GM12878 (cell line): ENCODE measurements around the gene EFCAB13. TPM values are rescaled to one million over a fixed set of nuclear protein-coding genes. Genes with fewer than 3 reads are reported as not detected.

Source experiments
- ATAC-seq: fragments of 200-7000 bp; cut with Tn5 transposase; 3 replicates; pipeline ENCODE4 v1.9.1; 2020; ENCODE audit warnings: mild to moderate bottlenecking, moderate library complexity
- BruUV-seq: library from RNA; stranded (reverse); fragments of 400-500 nt; replicated peaks from 2 replicates; lab custom pipeline; 2021; lab: Mats Ljungman, UMichigan
- CTCF ChIA-PET: fragments of 300-600 bp; sonication (Branson Sonifier 250); formaldehyde crosslinking; extraction: SDS; loops from one replicate; lab custom pipeline; 2021; ENCODE audit warnings: inconsistent platforms; lab: Yijun Ruan, JAX
- POLR2A ChIA-PET: fragments of 350-600 bp; formaldehyde crosslinking; extraction: SDS; loops from one replicate; lab custom pipeline; 2021; ENCODE audit warnings: inconsistent platforms; lab: Charles Lee
- RAD21 ChIA-PET: fragments of 300-600 bp; sonication (Branson Sonifier 250); formaldehyde crosslinking; loops from one replicate; lab custom pipeline; 2023; ENCODE audit warnings: antibody characterized with exemption; ENCODE audit not compliant: unreplicated experiment; lab: Charles Lee
- SMC1A ChIA-PET: fragments of 300-600 bp; sonication (Branson Sonifier 250); formaldehyde crosslinking; loops from one replicate; lab custom pipeline; 2023; ENCODE audit not compliant: unreplicated experiment, uncharacterized antibody; lab: Charles Lee
- DNase-seq: peaks from one replicate; pipeline ENCODE4 v3.0.0-alpha.2; 2011; ENCODE audit warnings: low read depth, low spot score
- FAIRE-seq: peaks from 3 replicates; lab custom pipeline; 2011; peaks lifted over from hg19 to GRCh38; lab: Jason Lieb, UNC
- H2AFZ ChIP-seq: 2 replicates; pipeline ENCODE4 v1.6.0; 2011; ENCODE audit warnings: low read depth, low read length, control low read depth; ENCODE audit not compliant: control insufficient read depth
- H3K27ac ChIP-seq: 2 replicates; pipeline ENCODE4 v1.5.1; 2011; ENCODE audit warnings: control low read depth; ENCODE audit not compliant: control insufficient read depth, insufficient read depth
- H3K27me3 ChIP-seq, 2 experiments: replicated peaks in 1 of 2; 2 replicates each; pipeline versions ENCODE4 v1.6.0 to v1.6.1; 2011; ENCODE audit warnings: low read length in 1 of 2; ENCODE audit not compliant: control insufficient read depth in 2 of 2, insufficient read depth in 2 of 2
- H3K36me3 ChIP-seq, 2 experiments: 2 replicates each; pipeline ENCODE4 v1.5.1; 2011; ENCODE audit warnings: low read length in 1 of 2; ENCODE audit not compliant: control insufficient read depth in 2 of 2, insufficient read depth in 2 of 2
- H3K4me1 ChIP-seq: 2 replicates; pipeline ENCODE4 v1.6.1; 2011; ENCODE audit warnings: mild to moderate bottlenecking, low read length, moderate library complexity, mixed read lengths; ENCODE audit not compliant: control insufficient read depth, insufficient read depth
- H3K4me2 ChIP-seq: 2 replicates; pipeline ENCODE4 v1.6.0; 2011; ENCODE audit warnings: control low read depth; ENCODE audit not compliant: control insufficient read depth, insufficient read depth
- H3K4me3 ChIP-seq: fragments of 200-600 bp; sonication (generic); 2 replicates; pipeline ENCODE4 v1.5.1; 2016
- H3K79me2 ChIP-seq: 2 replicates; pipeline ENCODE4 v1.6.0; 2011; ENCODE audit warnings: low read length; ENCODE audit not compliant: control insufficient read depth, insufficient read depth
- H3K9ac ChIP-seq: 2 replicates; pipeline ENCODE4 v1.8.0; 2011; ENCODE audit warnings: low read length, control low read depth, mixed read lengths; ENCODE audit not compliant: control insufficient read depth, insufficient read depth
- H3K9me3 ChIP-seq: replicated peaks from 3 replicates; pipeline ENCODE4 v1.5.1; 2011; ENCODE audit warnings: mild to moderate bottlenecking, low read length; ENCODE audit not compliant: control insufficient read depth, insufficient read depth
- H4K20me1 ChIP-seq: 2 replicates; pipeline ENCODE4 v1.6.0; 2011; ENCODE audit not compliant: control insufficient read depth, insufficient read depth
- BACH1 ChIP-seq: fragments of 450-650 bp; IDR thresholded peaks from 2 replicates; pipeline ENCODE4 v1.6.1; 2017; ENCODE audit warnings: mild to moderate bottlenecking, borderline replicate concordance
- BMI1 ChIP-seq: fragments of 450-650 bp; IDR thresholded peaks from 2 replicates; pipeline ENCODE4 v1.6.1; 2016; ENCODE audit warnings: mild to moderate bottlenecking, moderate library complexity, borderline replicate concordance
- EP300 ChIP-seq, 2 experiments: fragments of 150-350 bp in 1 of 2; IDR thresholded peaks; 2 replicates each; pipeline ENCODE4 v1.6.1; 2011 to 2012; ENCODE audit warnings: low read depth in 2 of 2, low read length in 2 of 2, borderline replicate concordance in 1 of 2, improper control_type of control experiment in 1 of 2, inconsistent platforms in 1 of 2; ENCODE audit not compliant: control insufficient read depth in 1 of 2
- ESRRA ChIP-seq: IDR thresholded peaks from 2 replicates; pipeline ENCODE4 v1.6.1; 2012; ENCODE audit warnings: mild to moderate bottlenecking, low read length, improper control_type of control experiment
- HCFC1 ChIP-seq: fragments of 150-350 bp; IDR thresholded peaks from 2 replicates; pipeline ENCODE4 v1.6.1; 2014; ENCODE audit warnings: low read length
- MYB ChIP-seq: fragments of 150-350 bp; IDR thresholded peaks from 2 replicates; pipeline ENCODE4 v1.6.1; 2014; ENCODE audit warnings: mild to moderate bottlenecking, low read depth, low read length, borderline replicate concordance
- NFXL1 ChIP-seq: fragments of 450-650 bp; IDR thresholded peaks from 2 replicates; pipeline ENCODE4 v1.6.1; 2017; ENCODE audit warnings: antibody characterized with exemption, mild to moderate bottlenecking, borderline replicate concordance
- NRF1 ChIP-seq: conservative IDR thresholded peaks from 2 replicates; pipeline ENCODE4 v1.6.1; 2011; ENCODE audit warnings: mild to moderate bottlenecking, low read depth, low read length, improper control_type of control experiment
- POLR2AphosphoS2 ChIP-seq: IDR thresholded peaks from 2 replicates; pipeline ENCODE4 v1.6.1; 2011; ENCODE audit warnings: low read depth, mild to moderate bottlenecking, low read length, improper control_type of control experiment, moderate library complexity
- RAD21 ChIP-seq: IDR thresholded peaks from 2 replicates; pipeline ENCODE4 v1.6.1; 2011; ENCODE audit warnings: mild to moderate bottlenecking, low read depth, low read length, moderate library complexity; ENCODE audit not compliant: insufficient read depth
- SUZ12 ChIP-seq: fragments of 200-600 bp; sonication (generic); IDR thresholded peaks from one replicate; pipeline ENCODE4 v1.6.1; 2018; ENCODE audit warnings: antibody characterized with exemption, mild to moderate bottlenecking; ENCODE audit not compliant: unreplicated experiment
- YBX1 ChIP-seq: fragments of 450-650 bp; IDR thresholded peaks from 2 replicates; pipeline ENCODE4 v1.6.1; 2016; ENCODE audit warnings: antibody characterized with exemption
- ZNF207 ChIP-seq: fragments of 450-650 bp; IDR thresholded peaks from 2 replicates; pipeline ENCODE4 v1.6.1; 2014; ENCODE audit warnings: antibody characterized with exemption, mild to moderate bottlenecking, borderline replicate concordance
- ZNF24 ChIP-seq: fragments of 450-650 bp; IDR thresholded peaks from 2 replicates; pipeline ENCODE4 v1.6.1; 2017; ENCODE audit warnings: antibody characterized with exemption, mild to moderate bottlenecking
- ZNF274 ChIP-seq: IDR thresholded peaks from one replicate; pipeline ENCODE4 v1.8.0; 2011; ENCODE audit not compliant: insufficient read length, insufficient read depth
- WGBS: methylation state at CpG from one replicate; pipeline ENCODE4 v1.1.6; 2016; ENCODE audit warnings: low lambda C conversion rate; ENCODE audit not compliant: insufficient replicate concordance, insufficient coverage; ENCODE audit errors: missing lambda C conversion rate; 5-methylcytosine and 5-hydroxymethylcytosine counted together
- in situ Hi-C: fragments of 300-500 bp; cut with MboI; formaldehyde crosslinking; loops from 9 replicates; pipeline ENCODE4 v1.14.3; 2018; ENCODE audit warnings: mixed read lengths
- intact Hi-C: fragments of 100-400 bp; cut with micrococcal nuclease; formaldehyde crosslinking; loops from one replicate; pipeline ENCODE4 v1.14.2; 2022; ENCODE audit not compliant: unreplicated experiment
- polyA plus RNA-seq, 11 experiments: library from polyadenylated mRNA; depleted of rRNA in 4 of 11; unstranded in 6 of 11; stranded (reverse) in 5 of 11; fragments of >200 nt; fragmentation: Nextera tagmentation in 4 of 11; fragmentation: Illumina TruSeq in 1 of 11; extraction: Ambion mirVana in 4 of 11; extraction: Trizol in 1 of 11; gene quantifications; 1 replicate in 1 of 11; 2 replicates in 10 of 11; pipeline versions ENCODE4 v1.2.1 to v1.2.3, GENCODE V29; 2011 to 2016; ENCODE audit warnings: inconsistent platforms in 2 of 11, missing spikeins in 2 of 11, low read depth in 1 of 11
- total RNA-seq, 4 experiments: library from RNA; depleted of rRNA in 3 of 4; stranded (reverse); fragments of >200 nt in 3 of 4; fragmentation: Illumina TruSeq in 1 of 4; extraction: Trizol in 1 of 4; gene quantifications; 2 replicates each; pipeline versions ENCODE4 v1.2.1 to v1.2.3, GENCODE V29; 2013 to 2021
- TF ChIP-seq, protein P1 (sequence below): IDR thresholded peaks from 2 replicates; pipeline ENCODE4 v1.6.1; 2012; ENCODE audit warnings: low read depth, low read length, improper control_type of control experiment
- TF ChIP-seq, protein P2 (sequence below): fragments of 450-650 bp; IDR thresholded peaks from 2 replicates; pipeline ENCODE4 v1.6.1; 2014; ENCODE audit warnings: mild to moderate bottlenecking

EFCAB13 gene
- total and polyA plus RNA-seq, 10 of the 15 experiments (the other 5 are each of a cell fraction or from before 2014, with no cell fraction given): 0.90 to 8.7 (median 5.0) TPM

GRCh38 chr17:47330548-47330947, 6.8 kb downstream of the EFCAB13 start:
- Histone ChIP-seq H3K9me3 (no peaks in the 10 kb centered on the region), H3K4me2 (no peak overlapping the region), H3K79me2 (no peaks in the 10 kb centered on the region), H3K27me3 (no peaks in the 10 kb centered on the region), H3K9ac (no peak overlapping the region), H4K20me1 (no peaks in the 10 kb centered on the region), H3K27ac (no peak overlapping the region), H3K4me1 (no peaks in the 10 kb centered on the region), H2AFZ (no peak overlapping the region), H3K36me3 (no peaks in the 10 kb centered on the region), H3K4me3 (no peak overlapping the region)
- SMC1A ChIA-PET: interaction anchor here (1.0 kb wide), 1 partner anchor 610 kb away, joined by 3 read pairs; no protein-coding TSS in a partner anchor
- BruUV-seq: no TSS peak
- WGBS: 83% methylated on average over 2 of the region's 2 CpGs
- no peak for FAIRE-seq
- CTCF ChIA-PET: no interaction called here
- in situ Hi-C loops: no loop called here
- intact Hi-C loops: no loop called here
- RAD21 ChIA-PET: no interaction called here
- ATAC-seq: no peak
- no peak for DNase-seq
- no peak for TF ChIP-seq ZNF274
- POLR2A ChIA-PET: no interaction called here

- Histone ChIP-seq H3K4me2 (no peak overlapping the region), H3K4me3 (no peak overlapping the region), H3K27ac (no peak overlapping the region), H4K20me1 (no peaks in the 10 kb centered on the region), H3K79me2 (no peaks in the 10 kb centered on the region), H3K9ac (no peak overlapping the region), H3K27me3 (no peaks in the 10 kb centered on the region), H3K4me1 (no peaks in the 10 kb centered on the region), H3K9me3 (no peaks in the 10 kb centered on the region), H2AFZ (no peak overlapping the region), H3K36me3 (no peaks in the 10 kb centered on the region)
- ATAC-seq (no peak), DNase-seq (no peak), FAIRE-seq (no peak)
- BruUV-seq: no TSS peak
- ChIA-PET SMC1A (no interaction called here), RAD21 (no interaction called here), CTCF (no interaction called here), POLR2A (no interaction called here)
- TF ChIP-seq BACH1 (no peak), ESRRA (no peak), EP300 (IDR thresholded peaks at IDR 0.05; ENCODE audit: borderline replicate concordance in 1 of 2, control insufficient read depth in 1 of 2, low read depth in 2 of 2, low read length in 2 of 2) (no peak), ZNF207 (no peak), POLR2AphosphoS2 (no peak), NRF1 (no peak), YBX1 (no peak), NFXL1 (no peak), SUZ12 (no peak), HCFC1 (no peak), BMI1 (no peak), RAD21 (no peak), ZNF24 (no peak), MYB (no peak)
- TF ChIP-seq, protein P1, sequence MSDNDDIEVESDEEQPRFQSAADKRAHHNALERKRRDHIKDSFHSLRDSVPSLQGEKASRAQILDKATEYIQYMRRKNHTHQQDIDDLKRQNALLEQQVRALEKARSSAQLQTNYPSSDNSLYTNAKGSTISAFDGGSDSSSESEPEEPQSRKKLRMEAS: no peak
- TF ChIP-seq, protein P2, sequence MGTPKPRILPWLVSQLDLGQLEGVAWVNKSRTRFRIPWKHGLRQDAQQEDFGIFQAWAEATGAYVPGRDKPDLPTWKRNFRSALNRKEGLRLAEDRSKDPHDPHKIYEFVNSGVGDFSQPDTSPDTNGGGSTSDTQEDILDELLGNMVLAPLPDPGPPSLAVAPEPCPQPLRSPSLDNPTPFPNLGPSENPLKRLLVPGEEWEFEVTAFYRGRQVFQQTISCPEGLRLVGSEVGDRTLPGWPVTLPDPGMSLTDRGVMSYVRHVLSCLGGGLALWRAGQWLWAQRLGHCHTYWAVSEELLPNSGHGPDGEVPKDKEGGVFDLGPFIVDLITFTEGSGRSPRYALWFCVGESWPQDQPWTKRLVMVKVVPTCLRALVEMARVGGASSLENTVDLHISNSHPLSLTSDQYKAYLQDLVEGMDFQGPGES: no peak
- intact Hi-C loops (no loop called here), in situ Hi-C loops (no loop called here)
These were observed 8.5 kb downstream of the EFCAB13 start for GRCh38 chr17:47332287-47332686.
